Fibroblast of lung (primary cell): ENCODE data around the gene NUDT4. TPM values are rescaled to one million over a fixed set of nuclear protein-coding genes. Genes with fewer than 3 reads are reported as not detected.

ENCODE experiments used
- DNase-seq, 2 donors: peaks; one replicate each; pipeline versions ENCODE4 v3.0.0 to v3.0.0-alpha.2; 2010; ENCODE audit warnings: low read depth in 2 of 2
- H2AFZ ChIP-seq: 2 replicates; pipeline ENCODE4 v1.5.1; 2012; ENCODE audit warnings: low read length, control low read depth, inconsistent platforms
- H3K27ac ChIP-seq: 2 replicates; pipeline ENCODE4 v1.5.1; 2011; ENCODE audit warnings: low read length, control low read depth; ENCODE audit not compliant: insufficient read depth
- H3K27me3 ChIP-seq: 2 replicates; pipeline ENCODE4 v1.5.1; 2011; ENCODE audit warnings: mild to moderate bottlenecking, low read length; ENCODE audit not compliant: control insufficient read depth, insufficient read depth
- H3K36me3 ChIP-seq: 2 replicates; pipeline ENCODE4 v1.5.1; 2011; ENCODE audit warnings: low read length; ENCODE audit not compliant: control insufficient read depth, insufficient read depth
- H3K4me1 ChIP-seq: 2 replicates; pipeline ENCODE4 v1.5.1; 2011; ENCODE audit warnings: low read length; ENCODE audit not compliant: control insufficient read depth, insufficient read depth; ENCODE audit errors: extremely low read depth
- H3K4me2 ChIP-seq: 2 replicates; pipeline ENCODE4 v1.5.1; 2011; ENCODE audit warnings: low read length, control low read depth; ENCODE audit not compliant: insufficient read depth; ENCODE audit errors: extremely low read depth
- H3K4me3 ChIP-seq, 4 experiments: fragments of 200-600 bp in 1 of 4; sonication (generic) in 1 of 4; replicated peaks in 1 of 4; 2 replicates each; pipeline ENCODE4 v1.5.1; 2011 to 2016; ENCODE audit warnings: low read length in 4 of 4, low read depth in 3 of 4, mild to moderate bottlenecking in 3 of 4, control low read depth in 2 of 4, inconsistent platforms in 1 of 4, mixed read lengths in 1 of 4; ENCODE audit not compliant: insufficient read depth in 1 of 4; ENCODE audit errors: control extremely low read depth in 1 of 4
- H3K79me2 ChIP-seq: 2 replicates; pipeline ENCODE4 v1.5.1; 2012; ENCODE audit warnings: mild to moderate bottlenecking, low read length, inconsistent platforms; ENCODE audit not compliant: control insufficient read depth, insufficient read depth
- H3K9ac ChIP-seq: 2 replicates; pipeline ENCODE4 v1.5.1; 2011; ENCODE audit warnings: mild to moderate bottlenecking, low read length, control low read depth; ENCODE audit not compliant: insufficient read depth
- H3K9me3 ChIP-seq: 2 replicates; pipeline ENCODE4 v1.5.1; 2012; ENCODE audit warnings: low read depth, low read length; ENCODE audit not compliant: control insufficient read depth, insufficient read depth
- H4K20me1 ChIP-seq: 2 replicates; pipeline ENCODE4 v1.5.1; 2011; ENCODE audit warnings: low read length; ENCODE audit not compliant: control insufficient read depth, insufficient read depth; ENCODE audit errors: extremely low read depth
- CTCF ChIP-seq, 2 donors: IDR thresholded peaks in 1 of 2; conservative IDR thresholded peaks in 1 of 2; 1 replicate in 1 of 2; 2 replicates in 1 of 2; pipeline ENCODE4 v1.5.1; 2011 to 2012; ENCODE audit warnings: low read length in 2 of 2, control low read depth in 1 of 2, inconsistent platforms in 1 of 2, low read depth in 1 of 2, mild to moderate bottlenecking in 1 of 2
- EZH2 ChIP-seq: IDR thresholded peaks from 2 replicates; pipeline ENCODE4 v1.5.1; 2012; ENCODE audit warnings: low read length, control low read depth, mild to moderate bottlenecking; ENCODE audit errors: missing control alignments
- polyA plus RNA-seq, 2 donors: library from polyadenylated mRNA; depleted of rRNA in 1 of 2; stranded (reverse) in 1 of 2; unstranded in 1 of 2; fragments of >200 nt; gene quantifications; 2 replicates each; pipeline ENCODE4 v1.2.1, GENCODE V29; 2011 to 2012; ENCODE audit warnings: missing spikeins in 1 of 2
- total RNA-seq: library from RNA; depleted of rRNA; stranded (reverse); fragments of >200 nt; gene quantifications from 2 replicates; pipeline ENCODE4 v1.2.1, GENCODE V29; 2014

Gene NUDT4
- total and polyA plus RNA-seq, 2 donors (not counting 1 experiment from before 2014, with no cell fraction given), result 56.6 to 73.5 TPM

- Histone ChIP-seq H3K9me3 (no peaks in the 10 kb centered on the region), H3K27ac (no peak overlapping the region), H3K79me2 (no peaks in the 10 kb centered on the region), H3K4me3 (no peak overlapping the region), H3K36me3 (no peaks in the 10 kb centered on the region), H3K9ac (no peak overlapping the region), H3K4me2 (no peak overlapping the region), H3K27me3 (no peaks in the 10 kb centered on the region), H4K20me1 (no peaks in the 10 kb centered on the region), H3K4me1 (no peaks in the 10 kb centered on the region), H2AFZ (no peak overlapping the region)
- TF ChIP-seq EZH2 (no peak), CTCF (conservative IDR thresholded peaks at IDR 0.05 in 1 of 2, IDR thresholded peaks at IDR 0.05 in 1 of 2; ENCODE audit: low read depth in 1 of 2, low read length in 2 of 2) (no peak)
- peak in 1 of 2 donors; percentile 78 for DNase-seq
Measured at GRCh38 chr12:93453633-93454032, 75.9 kb downstream of the NUDT4 start.

GRCh38 chr12:93456077-93456476, 78.4 kb downstream of the NUDT4 start:
- H3K9me3 ChIP-seq, result no peaks in the 10 kb centered on the region
- H3K27ac ChIP-seq, result no peak overlapping the region
- no peak overlapping the region for H3K9ac ChIP-seq
- TF ChIP-seq CTCF (conservative IDR thresholded peaks at IDR 0.05 in 1 of 2, IDR thresholded peaks at IDR 0.05 in 1 of 2; ENCODE audit: low read depth in 1 of 2, low read length in 2 of 2), result no peak
- no peak for TF ChIP-seq EZH2
- H3K4me3 ChIP-seq, result no peak overlapping the region
- H4K20me1 ChIP-seq, result no peaks in the 10 kb centered on the region
- H3K4me1 ChIP-seq, result no peaks in the 10 kb centered on the region
- H2AFZ ChIP-seq, result no peak overlapping the region
- H3K79me2 ChIP-seq, result no peaks in the 10 kb centered on the region
- DNase-seq, result no peak
- no peaks in the 10 kb centered on the region for H3K36me3 ChIP-seq
- no peak overlapping the region for H3K4me2 ChIP-seq
- no peaks in the 10 kb centered on the region for H3K27me3 ChIP-seq

Other genes starting within 250 kb of the NUDT4 start
- gene UBE2N, start 64.0 kb downstream of the NUDT4 start, total RNA-seq, result 82.2 and 115 TPM in 2 replicates
- 149 and 169 TPM in 2 replicates for gene UBE2N, start 64.0 kb downstream of the NUDT4 start, polyA plus RNA-seq
- gene MRPL42, start 89.6 kb downstream of the NUDT4 start, total RNA-seq, result 68.0 and 70.1 TPM in 2 replicates
- gene MRPL42, start 89.6 kb downstream of the NUDT4 start, polyA plus RNA-seq, result 87.3 and 95.7 TPM in 2 replicates
- gene SOCS2, start 194.8 kb downstream of the NUDT4 start, total RNA-seq, result 75.5 and 105 TPM in 2 replicates
- gene SOCS2, start 194.8 kb downstream of the NUDT4 start, polyA plus RNA-seq, result 69.1 and 113 TPM in 2 replicates